Activated CD8-positive, alpha-beta memory T cell treated with anti-CD3 and anti-CD28 coated beads for 4 hours (primary cell): ENCODE data around the gene EDN1.

Source experiments
- DNase-seq, 2 donors: peaks; one replicate each; pipeline ENCODE4 v3.0.0-alpha.2; 2020; ENCODE audit warnings: low read depth in 2 of 2

The EDN1 gene

DNA sequence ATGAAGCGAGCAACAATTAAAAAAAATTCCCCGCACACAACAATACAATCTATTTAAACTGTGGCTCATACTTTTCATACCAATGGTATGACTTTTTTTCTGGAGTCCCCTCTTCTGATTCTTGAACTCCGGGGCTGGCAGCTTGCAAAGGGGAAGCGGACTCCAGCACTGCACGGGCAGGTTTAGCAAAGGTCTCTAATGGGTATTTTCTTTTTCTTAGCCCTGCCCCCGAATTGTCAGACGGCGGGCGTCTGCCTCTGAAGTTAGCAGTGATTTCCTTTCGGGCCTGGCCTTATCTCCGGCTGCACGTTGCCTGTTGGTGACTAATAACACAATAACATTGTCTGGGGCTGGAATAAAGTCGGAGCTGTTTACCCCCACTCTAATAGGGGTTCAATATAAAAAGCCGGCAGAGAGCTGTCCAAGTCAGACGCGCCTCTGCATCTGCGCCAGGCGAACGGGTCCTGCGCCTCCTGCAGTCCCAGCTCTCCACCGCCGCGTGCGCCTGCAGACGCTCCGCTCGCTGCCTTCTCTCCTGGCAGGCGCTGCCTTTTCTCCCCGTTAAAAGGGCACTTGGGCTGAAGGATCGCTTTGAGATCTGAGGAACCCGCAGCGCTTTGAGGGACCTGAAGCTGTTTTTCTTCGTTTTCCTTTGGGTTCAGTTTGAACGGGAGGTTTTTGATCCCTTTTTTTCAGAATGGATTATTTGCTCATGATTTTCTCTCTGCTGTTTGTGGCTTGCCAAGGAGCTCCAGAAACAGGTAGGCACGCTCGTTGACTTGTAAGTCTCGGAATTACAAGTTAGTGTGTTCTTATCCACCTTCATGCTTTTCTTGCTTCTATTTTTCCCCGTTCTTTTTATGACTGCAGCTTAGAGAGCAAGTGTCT is at the start of gene EDN1:
Gene EDN1, plus strand, starts transcription at position 429 of the 888 bp plus-strand sequence. Its CDS starts 269 bp downstream, at position 698.
- no peak for DNase-seq

DNA sequence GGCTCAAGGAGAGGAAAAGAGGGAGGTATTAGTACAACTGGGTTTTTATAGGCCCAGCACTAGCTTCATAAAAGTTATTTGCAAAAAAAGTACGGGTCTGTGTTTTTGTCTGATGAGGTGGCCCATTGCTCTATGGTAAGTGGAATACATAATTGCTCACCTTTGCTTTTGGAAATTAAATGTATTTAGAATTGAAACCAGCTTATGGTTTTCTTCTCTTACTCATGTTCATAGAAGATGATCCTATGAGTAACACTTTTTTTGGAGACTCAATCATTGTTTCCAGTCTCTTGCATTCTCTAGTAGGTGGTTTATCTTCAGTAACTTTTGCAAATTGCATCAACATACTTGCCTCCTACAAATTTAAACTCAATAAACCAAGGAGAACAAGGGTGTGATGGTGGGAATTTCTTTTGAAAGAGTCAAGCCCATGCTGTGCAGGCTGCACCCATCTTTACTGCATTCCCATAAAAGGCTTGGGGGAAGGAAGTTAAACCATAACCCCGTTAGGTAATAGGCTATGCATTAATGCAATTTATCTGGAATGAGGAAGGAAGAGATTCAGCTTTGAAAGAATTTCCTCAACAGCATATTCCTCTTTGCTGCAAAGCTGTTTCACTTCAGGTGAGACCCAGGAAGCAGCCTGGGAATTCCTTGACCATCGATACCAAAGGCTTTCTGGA is 48.5 kb upstream of the EDN1 start:
- no peak for DNase-seq

DNA sequence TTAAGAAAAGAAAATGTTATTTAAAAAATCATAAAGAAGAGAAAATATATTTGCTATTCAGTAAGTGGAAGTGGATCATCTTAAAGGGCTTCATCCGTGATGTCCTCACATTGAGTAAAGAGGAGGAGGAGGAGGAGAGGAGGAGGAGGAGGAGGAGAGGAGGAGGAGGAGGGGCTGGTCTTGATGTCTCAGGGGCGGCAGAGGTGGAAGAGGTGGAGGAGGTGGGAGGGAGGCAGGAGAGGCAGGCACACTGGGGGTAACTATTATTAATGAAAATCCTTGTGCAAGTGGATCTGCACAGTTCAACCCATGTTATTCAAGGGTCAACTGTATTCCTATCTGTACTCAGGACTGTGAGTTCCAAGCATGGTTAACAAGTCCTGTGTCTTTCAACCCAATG is 47.0 kb upstream of the EDN1 start:
- DNase-seq, result no peak

GRCh38 chr6:12245360-12245759 is 44.8 kb upstream of the EDN1 start:
- DNase-seq, result no peak

DNA sequence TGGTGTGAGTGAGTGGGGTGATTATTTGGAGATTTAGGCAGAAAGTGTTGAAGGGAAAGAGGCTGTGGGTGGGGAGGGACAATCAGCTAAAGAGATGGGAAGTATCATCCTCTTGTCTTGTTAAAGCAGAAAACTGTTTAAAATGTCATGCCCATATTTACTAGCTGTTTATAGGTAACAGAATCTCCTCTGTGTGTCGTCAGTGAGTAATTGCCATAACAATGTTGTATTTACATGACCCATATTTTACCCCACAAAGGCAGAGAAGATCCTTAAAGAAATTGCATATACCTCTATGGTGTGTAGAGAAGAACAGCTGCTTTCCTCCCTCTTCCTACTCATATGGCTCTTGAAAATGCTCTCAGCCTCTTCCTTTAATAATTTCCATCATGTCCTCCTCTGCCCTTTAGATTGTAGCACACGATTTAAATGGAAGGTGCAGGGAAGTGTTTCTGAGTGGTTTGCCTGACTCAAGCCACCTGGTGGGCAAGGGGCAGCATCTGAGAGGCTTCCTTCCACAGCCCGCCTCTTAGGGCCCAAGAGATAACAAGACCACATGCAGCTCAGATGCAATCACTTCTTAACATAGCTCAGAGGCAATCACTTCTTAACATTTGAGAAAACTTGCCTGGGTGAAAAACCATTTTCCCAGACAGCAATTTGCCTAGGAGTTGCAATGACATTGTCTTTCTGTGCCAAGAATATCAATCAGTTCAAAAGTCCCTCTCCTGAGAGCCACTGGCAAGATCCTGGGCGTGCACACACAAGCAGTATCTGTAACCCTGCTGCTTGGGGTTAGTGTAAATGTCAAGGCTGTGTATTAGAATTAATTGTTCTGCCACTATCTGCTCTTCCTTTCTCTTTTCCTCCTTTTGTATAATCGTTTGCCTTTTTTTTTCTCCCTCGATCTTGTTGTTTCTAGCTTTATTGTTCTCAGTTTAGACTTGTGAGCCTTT is 44.1 kb upstream of the EDN1 start:
- no peak for DNase-seq

- no peak for DNase-seq
Observed at GRCh38 chr6:12246900-12247299, 43.3 kb upstream of the EDN1 start.

- DNase-seq, result no peak
Observed at GRCh38 chr6:12249541-12250382, 40.4 kb upstream of the EDN1 start.

DNA sequence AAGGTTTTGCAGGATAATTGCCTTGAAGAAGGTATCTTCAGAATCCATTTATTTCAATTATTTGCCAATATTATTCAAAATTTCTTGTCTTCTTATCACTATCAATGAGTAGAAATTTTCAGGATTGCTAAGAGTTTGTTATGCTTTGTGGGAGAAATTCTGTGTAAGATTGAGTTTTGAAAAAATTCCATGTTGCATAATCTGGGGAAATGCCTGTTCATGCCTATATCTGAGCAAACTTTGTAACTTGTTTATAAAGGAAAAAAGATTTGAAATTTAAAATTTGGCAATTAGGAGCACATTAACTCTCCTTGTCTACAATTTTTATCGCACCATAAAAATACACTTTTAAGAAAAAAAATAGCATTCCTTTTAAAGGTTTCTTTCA is 39.8 kb upstream of the EDN1 start:
- no peak for DNase-seq

GRCh38 chr6:12254210-12254609 is 36.0 kb upstream of the EDN1 start:
- DNase-seq, result no peak

DNA sequence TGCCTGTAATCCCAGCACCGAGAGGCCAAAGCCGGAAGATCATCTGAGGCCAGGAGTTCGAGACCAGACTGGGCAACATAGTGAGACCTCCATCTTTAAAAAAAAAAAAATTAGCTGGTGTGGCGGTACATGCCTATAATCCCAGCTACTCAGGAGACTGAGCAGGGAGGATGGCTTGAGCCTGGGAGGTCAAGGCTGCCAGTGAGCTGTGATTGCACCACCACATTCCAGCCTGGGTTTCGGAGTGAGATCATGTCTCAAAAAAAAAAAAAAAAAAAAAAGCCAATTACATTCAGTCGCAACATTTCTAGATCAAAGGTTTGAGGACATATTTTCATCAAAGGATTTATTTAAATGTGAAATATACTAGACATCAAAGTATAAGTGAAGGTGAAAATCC is 32.0 kb upstream of the EDN1 start:
- no peak for DNase-seq

- DNase-seq, result no peak
Observed at GRCh38 chr6:12258591-12259075, 31.5 kb upstream of the EDN1 start.

- no peak for DNase-seq
Observed at GRCh38 chr6:12260458-12261093, 29.6 kb upstream of the EDN1 start.

GRCh38 chr6:12261502-12261901 is 28.7 kb upstream of the EDN1 start:
- no peak for DNase-seq

- DNase-seq, result no peak
Observed at GRCh38 chr6:12262236-12263061, 27.7 kb upstream of the EDN1 start.

DNA sequence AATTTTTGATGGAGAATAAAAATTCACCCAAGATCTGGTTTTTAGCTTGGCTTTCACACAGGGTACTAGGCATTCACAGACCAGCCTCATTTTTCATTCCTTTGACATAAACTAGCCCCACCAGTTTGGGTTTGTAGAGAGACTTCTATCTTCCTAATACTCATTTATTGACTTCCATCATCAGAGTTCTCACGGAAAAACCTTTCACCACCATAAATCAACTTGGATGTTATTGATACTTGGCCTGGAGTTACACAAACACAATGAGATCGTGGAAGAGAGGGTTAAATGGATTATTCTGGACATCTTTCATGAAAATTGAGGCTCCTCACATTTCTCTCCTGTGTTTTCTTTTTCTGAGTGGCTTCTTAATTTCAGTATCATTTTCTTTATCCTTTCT is 26.8 kb upstream of the EDN1 start:
- DNase-seq, result no peak

- no peak for DNase-seq
Observed at GRCh38 chr6:12264671-12265070, 25.5 kb upstream of the EDN1 start.

GRCh38 chr6:12265296-12265695 is 24.9 kb upstream of the EDN1 start:
- DNase-seq, result no peak

GRCh38 chr6:12265791-12266190 is 24.4 kb upstream of the EDN1 start:
- no peak for DNase-seq

GRCh38 chr6:12266571-12266970 is 23.6 kb upstream of the EDN1 start:
- no peak for DNase-seq

- DNase-seq, result no peak
Observed at GRCh38 chr6:12269110-12269509, 21.1 kb upstream of the EDN1 start.
